Renal cortical epithelial cell (primary cell): Measurements from ENCODE around the gene CCDC73. TPM values are rescaled to one million over a fixed set of nuclear protein-coding genes. Genes with fewer than 3 reads are reported as not detected.

Source experiments
- DNase-seq: peaks from one replicate; pipeline ENCODE4 v3.0.0-alpha.2; 2011; ENCODE audit warnings: low read depth
- total RNA-seq: library from RNA; depleted of rRNA; stranded (reverse); fragments of >200 nt; gene quantifications from 2 replicates; pipeline ENCODE4 v1.2.3, GENCODE V29; 2014

Gene CCDC73
- total RNA-seq, 1 donor from 2014 or later, result 0.30 TPM

- peak; percentile 34 for DNase-seq
These were observed 207.8 kb downstream of the CCDC73 start for GRCh38 chr11:32586576-32587190.

DNA sequence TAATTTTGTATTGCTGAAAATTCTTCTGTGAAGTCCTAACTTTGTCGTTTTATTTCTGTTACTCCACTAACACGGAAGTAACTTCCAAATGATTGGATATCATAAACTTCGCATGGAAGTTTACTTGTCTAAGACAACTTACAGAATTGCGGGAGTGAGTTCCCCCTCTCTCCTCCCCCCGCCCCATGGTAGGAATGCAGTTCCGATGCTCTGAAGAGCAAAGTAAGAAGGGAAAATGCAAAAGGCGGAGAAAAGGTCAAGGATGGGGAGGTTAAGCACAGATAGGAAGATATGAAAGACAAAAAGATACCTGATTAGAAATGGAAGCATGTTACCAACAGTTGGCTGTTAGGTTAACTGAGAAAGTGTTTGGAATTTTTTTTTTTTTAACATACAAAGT, 209.5 kb downstream of the CCDC73 start:
- no peak for DNase-seq

- DNase-seq, result peak; percentile 87
These were observed 210.8 kb downstream of the CCDC73 start, which contains the start of gene EIF3M for GRCh38 chr11:32583459-32584271. Gene EIF3M, plus strand, starts transcription at chr11:32583831. Its CDS starts 57 bp downstream, at chr11:32583888.

GRCh38 chr11:32581556-32581955, 212.9 kb downstream of the CCDC73 start:
- no peak for DNase-seq

DNA sequence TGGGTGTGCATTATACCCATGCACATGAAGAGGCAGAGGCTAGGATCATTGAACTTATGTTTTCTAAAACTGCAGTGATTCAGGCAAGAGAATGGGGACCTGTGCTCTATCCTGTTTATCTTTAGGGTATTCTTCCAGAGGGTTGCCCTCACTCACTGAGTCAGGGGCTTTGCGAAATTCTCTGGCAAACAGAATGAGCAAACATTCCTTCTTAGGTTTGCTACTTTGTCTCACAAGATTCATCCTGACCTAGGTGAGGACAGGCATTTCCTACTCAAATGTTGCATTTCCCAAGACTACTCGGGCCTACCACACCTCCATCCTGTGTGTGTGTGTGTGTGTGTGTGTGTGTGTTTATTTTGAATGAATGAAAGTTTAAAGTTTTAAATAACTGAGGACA, 213.5 kb downstream of the CCDC73 start:
- peak; percentile 65 for DNase-seq

DNA sequence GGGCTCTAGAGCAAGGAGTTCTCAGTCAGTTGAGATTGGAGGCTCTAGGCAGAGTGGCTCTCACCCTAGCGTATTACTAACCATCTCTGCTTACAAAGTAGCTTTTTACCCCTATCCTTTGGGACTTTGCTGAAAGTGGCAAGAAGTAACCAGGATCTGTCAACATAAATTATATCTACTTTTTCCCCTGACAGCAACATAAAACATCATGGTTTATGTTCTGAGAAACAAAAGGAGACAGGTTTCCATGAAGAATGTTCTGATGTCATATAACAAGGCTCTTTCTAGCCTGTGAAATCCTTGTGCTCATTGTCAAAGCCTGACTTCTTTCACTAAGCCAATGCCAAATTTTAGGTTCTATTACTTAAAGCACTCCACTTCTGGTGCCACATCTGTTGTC, 218.0 kb downstream of the CCDC73 start:
- DNase-seq, result no peak

DNA sequence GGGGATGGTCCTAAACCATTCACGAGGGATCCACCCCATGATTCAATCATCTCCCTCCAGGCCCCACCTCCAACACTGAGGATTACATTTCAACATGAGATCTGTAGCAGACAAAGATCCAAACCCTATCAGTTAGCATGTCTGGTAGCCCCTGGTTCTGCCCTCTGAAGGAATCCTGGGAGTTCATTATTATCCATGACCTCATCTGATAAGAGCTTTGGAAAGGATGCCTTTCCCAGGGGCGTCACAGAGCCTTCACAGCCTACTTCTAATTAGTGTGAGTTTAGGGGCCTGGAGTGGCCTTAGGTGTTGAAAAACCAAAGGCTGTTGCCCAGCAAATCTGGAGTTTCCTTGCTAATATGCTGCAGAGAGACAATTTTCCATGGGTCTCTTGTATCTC, 219.4 kb downstream of the CCDC73 start:
- DNase-seq, result no peak

DNA sequence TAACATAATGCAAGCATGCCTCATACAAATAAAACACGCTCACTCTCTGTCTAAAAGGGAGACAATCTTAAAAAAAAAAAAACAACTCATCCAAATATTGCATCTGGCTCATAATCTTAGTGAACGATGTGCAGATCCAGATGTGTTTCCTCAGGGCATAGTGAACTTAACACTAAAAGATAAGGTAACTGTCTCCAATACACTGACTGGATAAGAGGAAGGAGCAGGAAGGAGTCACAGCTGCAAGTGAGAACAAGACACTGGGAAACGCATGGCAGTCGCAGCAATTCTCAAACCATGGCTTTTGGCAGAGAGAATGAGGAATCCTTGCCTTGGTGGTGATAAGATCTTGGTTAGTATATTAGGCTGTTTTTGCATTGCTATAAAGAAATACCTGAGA, 220.0 kb downstream of the CCDC73 start:
- DNase-seq, result no peak

- DNase-seq, result no peak
These were observed 221.2 kb downstream of the CCDC73 start for GRCh38 chr11:32573228-32573627.

GRCh38 chr11:32571039-32571438, 223.4 kb downstream of the CCDC73 start:
- no peak for DNase-seq

DNA sequence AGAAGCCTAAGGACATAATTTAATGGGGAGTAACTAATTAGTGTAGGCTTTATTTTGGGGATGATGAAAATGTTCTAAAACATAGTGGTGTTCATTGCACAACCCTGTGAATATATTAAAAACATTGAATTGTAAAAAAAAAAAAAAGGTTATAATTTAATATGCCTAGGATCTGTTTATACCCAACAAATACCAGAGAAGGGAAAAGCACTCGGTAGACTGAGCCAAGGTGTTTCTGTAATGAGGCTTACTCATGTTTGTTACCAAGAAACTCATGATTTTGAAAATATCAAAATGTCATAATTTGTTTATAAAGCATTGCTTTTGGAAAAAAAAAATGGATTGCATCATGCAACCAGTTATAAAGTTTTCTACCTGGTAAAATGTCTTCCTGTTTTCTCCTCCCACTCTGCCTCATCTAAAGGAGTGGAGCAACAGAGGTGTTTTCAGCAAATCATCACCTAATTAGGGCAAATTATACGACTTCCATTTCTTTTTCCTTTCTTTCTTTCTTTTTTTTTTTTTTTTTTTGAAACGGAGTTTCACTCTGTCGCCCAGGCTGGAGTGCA, 225.1 kb downstream of the CCDC73 start:
- DNase-seq, result no peak

GRCh38 chr11:32567154-32567553, 227.3 kb downstream of the CCDC73 start:
- DNase-seq, result no peak

DNA sequence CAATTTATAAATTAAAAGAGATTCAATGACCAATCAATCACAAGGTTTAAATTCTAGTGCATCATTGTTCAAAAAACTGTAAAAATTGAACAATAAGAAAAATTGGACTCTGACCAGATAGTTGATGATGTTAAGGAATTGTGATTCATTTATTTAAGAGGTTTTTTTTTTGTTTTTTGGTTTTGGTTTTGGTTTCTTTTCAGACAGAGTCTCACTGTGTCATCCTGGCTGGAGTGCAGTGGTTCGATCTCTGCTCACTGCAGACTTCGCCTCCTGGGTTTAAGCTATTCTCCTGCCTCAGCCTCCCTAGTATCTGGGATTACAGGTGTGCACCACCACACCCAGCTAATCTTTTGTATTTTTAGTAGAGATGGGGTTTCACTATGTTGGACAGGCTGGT, 227.9 kb downstream of the CCDC73 start:
- DNase-seq, result no peak

GRCh38 chr11:32563600-32563959, 230.9 kb downstream of the CCDC73 start:
- no peak for DNase-seq

GRCh38 chr11:32562839-32563599, 231.4 kb downstream of the CCDC73 start:
- peak; percentile 84 for DNase-seq

DNA sequence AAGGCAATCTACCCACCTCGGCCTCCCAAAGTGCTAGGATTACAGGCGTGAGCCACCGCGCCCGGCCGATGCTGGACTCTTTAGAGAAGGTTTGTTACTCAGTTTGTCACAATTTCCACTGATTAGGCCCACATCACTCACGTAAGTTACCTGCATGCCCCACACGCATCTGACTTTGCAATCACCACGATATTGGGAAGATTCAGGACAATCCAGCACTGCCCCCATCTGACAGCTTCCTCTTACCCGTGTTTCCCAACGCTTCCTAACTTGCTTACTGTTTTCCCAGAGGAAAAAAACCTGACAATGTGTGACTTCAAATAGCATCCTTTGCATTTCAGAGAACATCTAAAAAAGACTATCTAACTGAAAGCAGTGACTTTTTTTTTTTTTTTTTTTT, 232.6 kb downstream of the CCDC73 start:
- no peak for DNase-seq

DNA sequence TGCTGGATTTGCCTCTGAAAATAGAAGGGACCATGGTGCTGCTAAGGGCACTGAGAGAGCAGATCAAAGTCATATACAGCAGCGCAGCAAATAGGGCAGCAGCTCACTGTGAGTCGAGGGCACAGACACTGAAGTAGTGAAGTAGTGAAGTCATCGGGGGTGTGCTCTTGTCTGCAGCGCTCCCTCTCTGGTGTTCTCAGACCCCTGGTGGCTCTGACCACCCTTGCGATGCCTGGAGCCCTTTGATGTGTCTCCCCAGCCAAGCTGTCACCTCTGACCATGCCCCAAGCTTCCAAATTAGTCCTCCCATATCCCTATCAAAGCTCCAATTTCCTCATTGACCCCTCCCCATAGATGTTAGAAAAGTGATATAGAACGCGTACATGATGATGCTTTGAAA, 238.6 kb downstream of the CCDC73 start:
- DNase-seq, result no peak

- no peak for DNase-seq
These were observed 239.4 kb downstream of the CCDC73 start for GRCh38 chr11:32555091-32555490.
